SK-N-SH (cell line): ENCODE measurements around the gene CHID1. TPM values are rescaled to one million over a fixed set of nuclear protein-coding genes. Genes with fewer than 3 reads are reported as not detected.

Experiments used
- CTCF ChIA-PET: fragments of 300-600, 350-600 bp; formaldehyde crosslinking; extraction: SDS; loops from one replicate; lab custom pipeline; 2021; lab: Yijun Ruan, JAX
- POLR2A ChIA-PET: fragments of 350-600 bp; sonication (Branson Sonifier 250); formaldehyde crosslinking; extraction: SDS; loops from one replicate; lab custom pipeline; 2020; ENCODE audit warnings: antibody characterized with exemption, inconsistent platforms; lab: Yijun Ruan, JAX
- DNase-seq: peaks from one replicate; pipeline ENCODE4 v3.0.0; 2012
- H2AFZ ChIP-seq: fragments of 200-600 bp; sonication (generic); 2 replicates; pipeline ENCODE4 v1.8.1; 2016; ENCODE audit warnings: antibody characterized with exemption, mild to moderate bottlenecking, low read depth
- H3F3A ChIP-seq: fragments of 200-600 bp; sonication (generic); replicated peaks from 2 replicates; pipeline ENCODE3; 2016; ENCODE audit warnings: antibody characterized with exemption, mild to moderate bottlenecking; ENCODE audit not compliant: insufficient read depth
- H3K27ac ChIP-seq, 2 experiments: fragments of 200-500 bp in 1 of 2; fragments of 200-600 bp in 1 of 2; sonication (Bioruptor generic) in 1 of 2; sonication (generic), shearing (Covaris generic) in 1 of 2; 2 replicates each; pipeline versions ENCODE4 v1.5.1 to v1.6.1; 2014 to 2016; ENCODE audit warnings: low read depth in 2 of 2, inconsistent platforms in 1 of 2, low read length in 1 of 2, mild to moderate bottlenecking in 1 of 2, mixed read lengths in 1 of 2
- H3K27me3 ChIP-seq: fragments of 200-600 bp; sonication (generic), shearing (Covaris generic); 2 replicates; pipeline ENCODE4 v1.6.1; 2016; ENCODE audit warnings: mixed run types; ENCODE audit not compliant: insufficient read depth
- H3K36me3 ChIP-seq, 2 experiments: fragments of 200-500 bp in 1 of 2; fragments of 200-600 bp in 1 of 2; sonication (Bioruptor generic) in 1 of 2; sonication (generic) in 1 of 2; replicated peaks in 1 of 2; 2 replicates each; pipeline versions ENCODE3 to v1.5.1; 2014 to 2016; ENCODE audit warnings: low read length in 1 of 2, mild to moderate bottlenecking in 1 of 2; ENCODE audit not compliant: insufficient read depth in 2 of 2, control insufficient read depth in 1 of 2
- H3K4me1 ChIP-seq, 2 experiments: fragments of 200-500 bp in 1 of 2; fragments of 200-600 bp in 1 of 2; sonication (Bioruptor generic) in 1 of 2; sonication (generic), shearing (Covaris generic) in 1 of 2; 2 replicates each; pipeline versions ENCODE4 v1.5.1 to v1.6.1; 2014 to 2016; ENCODE audit warnings: low read depth in 1 of 2, low read length in 1 of 2, mixed run types in 1 of 2; ENCODE audit not compliant: insufficient read depth in 2 of 2, control insufficient read depth in 1 of 2
- H3K4me2 ChIP-seq: fragments of 200-600 bp; sonication (generic), shearing (Covaris generic); 2 replicates; pipeline ENCODE4 v1.6.1; 2017; ENCODE audit warnings: mixed run types
- H3K4me3 ChIP-seq, 2 experiments: fragments of 200-500 bp in 1 of 2; fragments of 200-600 bp in 1 of 2; sonication (Bioruptor generic) in 1 of 2; sonication (generic), shearing (Covaris generic) in 1 of 2; 2 replicates each; pipeline versions ENCODE4 v1.5.1 to v1.8.1; 2014 to 2016; ENCODE audit warnings: low read depth in 2 of 2, inconsistent platforms in 1 of 2, low read length in 1 of 2, mild to moderate bottlenecking in 1 of 2, mixed read lengths in 1 of 2, moderate library complexity in 1 of 2
- H3K79me2 ChIP-seq: fragments of 200-600 bp; sonication (generic); 2 replicates; pipeline ENCODE4 v1.8.1; 2017; ENCODE audit warnings: mild to moderate bottlenecking; ENCODE audit not compliant: insufficient read depth
- H3K9ac ChIP-seq: fragments of 200-600 bp; sonication (generic); 2 replicates; pipeline ENCODE4 v1.6.1; 2017; ENCODE audit warnings: mixed run types
- H3K9me2 ChIP-seq: fragments of 200-600 bp; sonication (generic); 2 replicates; pipeline ENCODE4 v1.6.1; 2017; ENCODE audit warnings: mixed run types
- H3K9me3 ChIP-seq: fragments of 200-600 bp; sonication (generic); 2 replicates; pipeline ENCODE4 v1.6.1; 2017; ENCODE audit warnings: mixed run types, mild to moderate bottlenecking, moderate library complexity
- H4K20me1 ChIP-seq: fragments of 200-600 bp; sonication (generic); 2 replicates; pipeline ENCODE4 v1.6.1; 2017; ENCODE audit warnings: mild to moderate bottlenecking, mixed run types; ENCODE audit not compliant: insufficient read depth
- CTCF ChIP-seq: fragments of 200-600 bp; sonication (generic); IDR thresholded peaks from 2 replicates; pipeline ENCODE4 v1.6.1; 2017; ENCODE audit warnings: antibody characterized with exemption, mild to moderate bottlenecking, moderate library complexity
- EZH2phosphoT487 ChIP-seq: fragments of 200-600 bp; sonication (generic); IDR thresholded peaks from 2 replicates; pipeline ENCODE4 v1.6.1; 2017; ENCODE audit warnings: low read depth, mixed run types, mild to moderate bottlenecking, antibody characterized with exemption, moderate library complexity, borderline replicate concordance
- FOXM1 ChIP-seq: IDR thresholded peaks from 2 replicates; pipeline ENCODE4 v1.4.0; 2012; ENCODE audit warnings: low read depth, mild to moderate bottlenecking
- GABPA ChIP-seq: IDR thresholded peaks from 2 replicates; pipeline ENCODE4 v1.4.0; 2012; ENCODE audit warnings: low read depth, mild to moderate bottlenecking
- IRF3 ChIP-seq: fragments of 150-350 bp; IDR thresholded peaks from 2 replicates; pipeline ENCODE4 v1.6.1; 2016; ENCODE audit warnings: mild to moderate bottlenecking, low read depth, low read length
- MXI1 ChIP-seq: IDR thresholded peaks from 2 replicates; pipeline ENCODE4 v1.6.1; 2012; ENCODE audit warnings: mild to moderate bottlenecking, low read depth, low read length, improper control_type of control experiment
- NFIC ChIP-seq: IDR thresholded peaks from 2 replicates; pipeline ENCODE4 v1.4.0; 2012; ENCODE audit warnings: borderline replicate concordance
- RCOR1 ChIP-seq: fragments of 150-350 bp; IDR thresholded peaks from 2 replicates; pipeline ENCODE4 v1.6.1; 2017; ENCODE audit warnings: antibody characterized with exemption, low read length
- RFX5 ChIP-seq: IDR thresholded peaks from 2 replicates; pipeline ENCODE4 v1.6.1; 2012; ENCODE audit warnings: mild to moderate bottlenecking, improper control_type of control experiment, low read length
- RXRA ChIP-seq: IDR thresholded peaks from 2 replicates; pipeline ENCODE4 v1.4.0; 2012; ENCODE audit warnings: low read depth, mild to moderate bottlenecking, borderline replicate concordance
- SIN3A ChIP-seq: IDR thresholded peaks from 2 replicates; pipeline ENCODE4 v1.6.1; 2012; ENCODE audit warnings: low read depth, mild to moderate bottlenecking, low read length, moderate library complexity, borderline replicate concordance
- SMC3 ChIP-seq: IDR thresholded peaks from 2 replicates; pipeline ENCODE4 v1.6.1; 2012; ENCODE audit warnings: low read depth, low read length, improper control_type of control experiment
- USF2 ChIP-seq: fragments of 150-350 bp; IDR thresholded peaks from 2 replicates; pipeline ENCODE4 v1.6.1; 2017; ENCODE audit warnings: antibody characterized with exemption, low read length, low read depth, borderline replicate concordance
- YY1 ChIP-seq: IDR thresholded peaks from 2 replicates; pipeline ENCODE4 v1.4.0; 2012; ENCODE audit warnings: low read depth, mild to moderate bottlenecking
- ZBTB33 ChIP-seq: IDR thresholded peaks from 2 replicates; pipeline ENCODE4 v1.4.0; 2012; ENCODE audit warnings: low read depth, borderline replicate concordance
- WGBS: methylation state at CpG from one replicate; pipeline ENCODE4 v1.1.6; 2017; ENCODE audit warnings: low lambda C conversion rate; 5-methylcytosine and 5-hydroxymethylcytosine counted together
- polyA plus RNA-seq, 3 experiments: library from polyadenylated mRNA; depleted of rRNA; stranded (reverse); fragments of >200 nt; gene quantifications; 2 replicates each; pipeline ENCODE4 v1.2.3, GENCODE V29; 2012

The CHID1 gene
- polyA plus RNA-seq, 1 of the 3 experiments (the other 2 are of a cell fraction) = 231 TPM

- H3K9me2 ChIP-seq = no peaks in the 10 kb centered on the region
- H3K27me3 ChIP-seq = no peaks in the 10 kb centered on the region
- H3F3A ChIP-seq = no peaks in the 10 kb centered on the region
- POLR2A ChIA-PET = no interaction called here
- peaks cover 0 to 14% of the 10 kb centered on the region in 2 experiments; a peak in 1 of 4 replicates for H3K4me1 ChIP-seq
- no peak for DNase-seq
- peaks cover 35% of the 10 kb centered on the region for H3K79me2 ChIP-seq
- no peak overlapping the region for H2AFZ ChIP-seq
- H3K27ac ChIP-seq = no peak overlapping the region
- 91% methylated on average over 9 of the region's 11 CpGs for WGBS
- H4K20me1 ChIP-seq = 0 out of 2 replicates have a peak, but pooled peaks cover 3% of the 10 kb centered on the region
- peak overlapping the region; percentile 83; the same call in 1 of the 2 replicates for H3K9ac ChIP-seq
- no peak for TF ChIP-seq GABPA
- TF ChIP-seq MXI1 = no peak
- no peak for TF ChIP-seq NFIC
- no peak for TF ChIP-seq EZH2phosphoT487
- TF ChIP-seq CTCF = no peak
- no peak for TF ChIP-seq RXRA
- no peak for TF ChIP-seq YY1
- TF ChIP-seq SIN3A = no peak
- TF ChIP-seq ZBTB33 = no peak
- TF ChIP-seq USF2 = no peak
- TF ChIP-seq IRF3 = no peak
- no peak for TF ChIP-seq SMC3
- no peak for TF ChIP-seq RFX5
- TF ChIP-seq RCOR1 = no peak
- TF ChIP-seq FOXM1 = no peak
- TF ChIP-seq, all 33 proteins: peak for 0
- Histone ChIP-seq H3K36me3 (peaks cover 3 to 5% of the 10 kb centered on the region in 2 experiments), H3K9me3 (no peaks in the 10 kb centered on the region), H3K4me3 (peak overlapping the region; percentile 82 to 95; a peak in 2 of 4 replicates), H3K4me2 (peak overlapping the region; percentile 91)
- CTCF ChIA-PET = interaction anchor here (0.9 kb wide), 1 partner anchor 142 kb away, joined by 3 read pairs; no protein-coding TSS in a partner anchor
Observed at GRCh38 chr11:909406-909805, 1.2 kb downstream of the CHID1 start.
